Measurements from ENCODE around the gene CARD16. TPM values are rescaled to one million over a fixed set of nuclear protein-coding genes. Genes with fewer than 3 reads are reported as not detected.
A peak's percentile ranks its signal among the peaks of the same experiment; 100 is the strongest.
"Not testable (repeated sequence)": the region's sequence is repeated elsewhere in the genome, so short reads cannot be mapped to it uniquely, and the experiment has no call there.

Gene CARD16
- 3.1 and 11.9 TPM in 2 replicates for total RNA-seq
- polyA plus RNA-seq: 19.6 and 23.8 TPM in 2 replicates

GRCh38 chr11:105044557-105045524 is at the start of gene CARD16:
Gene CARD16 (minus strand): TSS chr11:105045335. CDS start chr11:105045297, 38 bp downstream.
- H3K4me3 ChIP-seq; H3K36me3 ChIP-seq (replicated peaks; ENCODE audit: insufficient read depth, low read depth); H3K27me3 ChIP-seq; H4K20me1 ChIP-seq (ENCODE audit: insufficient read depth, poor library complexity, severe bottlenecking); H3K9me3 ChIP-seq (ENCODE audit: low read depth); H3K79me2 ChIP-seq; H3K9me2 ChIP-seq (replicated peaks; ENCODE audit: insufficient read depth); DNase-seq (ENCODE audit: low spot score); H2AFZ ChIP-seq: not testable (repeated sequence)
- WGBS (ENCODE audit: low lambda C conversion rate, missing lambda C conversion rate): 85% methylated on average over 5 of the region's 5 CpGs
- Histone ChIP-seq H3K4me1 (ENCODE audit: insufficient read depth) (peaks cover 15% of the 10 kb centered on the region), H3K4me2 (peak within 1 kb of the TSS; percentile 46), H3K27ac (peak within 1 kb of the TSS; percentile 21)

GRCh38 chr11:105092256-105093239 is 47.4 kb upstream of the CARD16 start:
- H3K79me2 ChIP-seq: no peaks in the 10 kb centered on the region
- no peaks in the 10 kb centered on the region for H3K9me2 ChIP-seq (replicated peaks; ENCODE audit: insufficient read depth)
- DNase-seq (ENCODE audit: low spot score): no peak
- H4K20me1 ChIP-seq (ENCODE audit: insufficient read depth, poor library complexity, severe bottlenecking): no peaks in the 10 kb centered on the region
- H2AFZ ChIP-seq: no peak overlapping the region
- H3K36me3 ChIP-seq (replicated peaks; ENCODE audit: insufficient read depth, low read depth): no peaks in the 10 kb centered on the region
- no peak overlapping the region for H3K4me3 ChIP-seq
- no peak overlapping the region for H3K27ac ChIP-seq
- no peaks in the 10 kb centered on the region for H3K27me3 ChIP-seq
- no peak for TF ChIP-seq CTCF (IDR thresholded peaks at IDR 0.05; ENCODE audit: poor library complexity)
- TF ChIP-seq EZH2 (IDR thresholded peaks at IDR 0.05; ENCODE audit: borderline replicate concordance): no peak
- no peak for TF ChIP-seq EZH2phosphoT487 (IDR thresholded peaks at IDR 0.05; ENCODE audit: low read depth, severe bottlenecking, unreplicated experiment)
- H3K9me3 ChIP-seq (ENCODE audit: low read depth): no peaks in the 10 kb centered on the region
- no peak overlapping the region for H3K4me2 ChIP-seq
- WGBS (ENCODE audit: low lambda C conversion rate, missing lambda C conversion rate): 52% methylated on average over 9 of the region's 9 CpGs
- no peaks in the 10 kb centered on the region for H3K4me1 ChIP-seq (ENCODE audit: insufficient read depth)

GRCh38 chr11:105081412-105082150 is 36.4 kb upstream of the CARD16 start:
- Histone ChIP-seq H3K36me3 (replicated peaks; ENCODE audit: insufficient read depth, low read depth) (no peaks in the 10 kb centered on the region), H4K20me1 (ENCODE audit: insufficient read depth, poor library complexity, severe bottlenecking) (no peaks in the 10 kb centered on the region), H2AFZ (no peak overlapping the region), H3K27me3 (no peaks in the 10 kb centered on the region), H3K9me2 (replicated peaks; ENCODE audit: insufficient read depth) (no peaks in the 10 kb centered on the region), H3K27ac (no peak overlapping the region), H3K4me3 (no peak overlapping the region), H3K9me3 (ENCODE audit: low read depth) (no peaks in the 10 kb centered on the region), H3K79me2 (no peaks in the 10 kb centered on the region), H3K4me2 (no peak overlapping the region), H3K4me1 (ENCODE audit: insufficient read depth) (no peaks in the 10 kb centered on the region)
- 84% methylated on average over 5 of the region's 5 CpGs for WGBS (ENCODE audit: low lambda C conversion rate, missing lambda C conversion rate)
- no peak for TF ChIP-seq EZH2 (IDR thresholded peaks at IDR 0.05; ENCODE audit: borderline replicate concordance)
- TF ChIP-seq EZH2phosphoT487 (IDR thresholded peaks at IDR 0.05; ENCODE audit: low read depth, severe bottlenecking, unreplicated experiment): no peak
- no peak for TF ChIP-seq CTCF (IDR thresholded peaks at IDR 0.05; ENCODE audit: poor library complexity)
- DNase-seq (ENCODE audit: low spot score): no peak

GRCh38 chr11:105080171-105080906 is 35.2 kb upstream of the CARD16 start:
- H3K27me3 ChIP-seq; H3K4me1 ChIP-seq (ENCODE audit: insufficient read depth); H3K36me3 ChIP-seq (replicated peaks; ENCODE audit: insufficient read depth, low read depth); H3K9me2 ChIP-seq (replicated peaks; ENCODE audit: insufficient read depth); H2AFZ ChIP-seq; DNase-seq (ENCODE audit: low spot score); H3K27ac ChIP-seq; H3K4me3 ChIP-seq; H3K9me3 ChIP-seq (ENCODE audit: low read depth); H3K79me2 ChIP-seq; H4K20me1 ChIP-seq (ENCODE audit: insufficient read depth, poor library complexity, severe bottlenecking): not testable (repeated sequence)
- H3K4me2 ChIP-seq: peak overlapping the region; percentile 54
- WGBS (ENCODE audit: low lambda C conversion rate, missing lambda C conversion rate): 83% methylated on average over 6 of the region's 6 CpGs

Measured in hepatocyte (in vitro differentiated cells).